Posterior vena cava (tissue), 2 donors: ENCODE results near the gene NAT14. TPM values are rescaled to one million over a fixed set of nuclear protein-coding genes. Genes with fewer than 3 reads are reported as not detected.

Experiments
- DNase-seq: peaks from one replicate; pipeline ENCODE4 v3.0.0-alpha.2; 2020; ENCODE audit warnings: low spot score
- intact Hi-C, 2 donors: fragments of 100-400 bp; cut with DNase I; formaldehyde crosslinking; loops; one replicate each; pipeline versions ENCODE4 v1.14.1 to v1.14.2; 2022 to 2023
- total RNA-seq, 2 donors: library from RNA; stranded (reverse); fragmentation: NEBNext Ultra II Directional; extraction: Animal tissue kit (Norgen Biotek cat#: 25700); gene quantifications; one replicate each; pipeline ENCODE4 v1.2.1, GENCODE V29; 2021
- donor health status: DM: yes; HTN: yes; CAD: no.
- donor health status: DM: yes; HTN: yes; CAD: no.

Gene NAT14
- total RNA-seq, 2 donors from 2014 or later, result 15.8 to 16.3 TPM

DNA sequence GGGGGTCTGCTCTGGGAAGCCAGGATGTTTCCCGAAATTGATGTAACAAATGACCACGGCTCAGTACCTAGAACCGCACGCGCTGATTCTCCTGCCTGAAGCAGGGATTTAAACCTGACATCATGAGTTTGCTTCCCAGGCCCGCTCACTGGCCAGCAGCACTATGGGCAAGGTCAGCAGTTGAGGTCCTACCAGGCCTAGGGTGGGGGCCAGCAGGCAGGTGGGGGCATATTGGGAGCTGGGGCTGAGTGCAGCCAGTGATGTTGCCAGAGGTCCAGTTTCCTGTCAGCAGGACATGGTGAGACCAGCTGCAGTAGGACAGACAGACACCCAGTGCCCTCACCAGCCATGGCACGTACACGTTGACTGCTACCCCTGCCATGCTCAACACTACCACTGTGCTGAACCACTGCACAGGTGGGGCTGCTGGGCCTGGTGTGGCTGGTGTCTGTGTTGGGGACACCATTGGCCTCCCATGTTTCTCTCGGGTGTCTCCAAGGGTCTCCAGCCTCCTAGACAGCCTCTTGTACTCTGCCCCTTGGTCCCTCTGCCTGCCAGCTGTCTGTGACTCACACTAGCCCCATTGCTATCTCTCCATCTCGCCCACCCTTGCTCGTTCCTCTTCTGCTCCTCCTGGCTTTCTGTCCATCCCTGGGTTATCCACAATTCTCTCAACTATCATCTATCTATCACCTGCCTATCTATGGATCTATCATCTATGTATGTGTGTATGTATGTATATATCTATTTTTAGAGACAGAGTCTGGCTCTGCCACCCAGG, 19.3 kb upstream of the NAT14 start:
- peak; percentile 68 for DNase-seq
- intact Hi-C loops, result loop anchor here (5.0 kb wide), 1 partner anchor 37 kb away; no protein-coding TSS in a partner anchor

GRCh38 chr19:55466241-55466614, 18.8 kb upstream of the NAT14 start:
- intact Hi-C loops, result loop anchor here (5.0 kb wide), 1 partner anchor 36 kb away; no protein-coding TSS in a partner anchor

GRCh38 chr19:55467236-55468053, 17.5 kb upstream of the NAT14 start:
- peak; percentile 90 for DNase-seq
- intact Hi-C loops, result loop anchor here (5.0 kb wide), 1 partner anchor 35 kb away; no protein-coding TSS in a partner anchor

More at GRCh38 chr19:55466241-55466614, 18.8 kb upstream of the NAT14 start:
- DNase-seq, result no peak

- DNase-seq, result no peak
- intact Hi-C loops, result loop anchor here (5.0 kb wide), 1 partner anchor 34 kb away; no protein-coding TSS in a partner anchor
Observed at GRCh38 chr19:55468054-55468393, 17.0 kb upstream of the NAT14 start.

GRCh38 chr19:55471266-55471665, 13.7 kb upstream of the NAT14 start:
- intact Hi-C loops, result loop anchor here in 1 of 2 donors (10.0 kb wide), 1 partner anchor 1176 kb away; no protein-coding TSS in a partner anchor
- DNase-seq, result no peak

DNA sequence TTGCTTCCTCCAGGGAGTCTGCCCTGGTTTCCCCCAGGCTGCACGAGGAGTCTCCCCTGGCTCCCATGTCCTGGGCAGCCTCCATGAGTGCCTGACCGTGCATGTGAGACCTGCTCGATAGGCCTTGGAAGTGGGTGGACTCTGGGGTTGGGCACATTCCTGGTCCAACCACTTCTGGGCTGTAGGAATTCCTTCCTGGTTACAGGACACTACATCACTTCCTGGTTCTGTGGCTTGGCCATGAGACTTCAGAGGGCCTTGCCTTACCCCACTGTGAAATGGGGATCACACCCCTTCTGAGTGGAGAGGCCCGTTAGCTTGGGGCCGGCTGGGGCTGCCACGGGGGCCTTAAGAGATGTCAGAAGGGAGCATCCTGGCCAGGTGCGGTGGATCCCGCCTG, 12.5 kb upstream of the NAT14 start:
- intact Hi-C loops, result loop anchor here in 1 of 2 donors (1.0 to 10.0 kb wide), 2 partner anchors 39 to 1178 kb away; no protein-coding TSS in a partner anchor
- no peak for DNase-seq

GRCh38 chr19:55473225-55474012, 11.6 kb upstream of the NAT14 start:
- intact Hi-C loops, result loop anchor here in 1 of 2 donors (10.0 kb wide), 1 partner anchor 1179 kb away; no protein-coding TSS in a partner anchor
- no peak for DNase-seq

GRCh38 chr19:55474269-55475265, 10.4 kb upstream of the NAT14 start:
- intact Hi-C loops, result loop anchor here in 1 of 2 donors (10.0 kb wide), 1 partner anchor 1180 kb away; no protein-coding TSS in a partner anchor
- no peak for DNase-seq

DNA sequence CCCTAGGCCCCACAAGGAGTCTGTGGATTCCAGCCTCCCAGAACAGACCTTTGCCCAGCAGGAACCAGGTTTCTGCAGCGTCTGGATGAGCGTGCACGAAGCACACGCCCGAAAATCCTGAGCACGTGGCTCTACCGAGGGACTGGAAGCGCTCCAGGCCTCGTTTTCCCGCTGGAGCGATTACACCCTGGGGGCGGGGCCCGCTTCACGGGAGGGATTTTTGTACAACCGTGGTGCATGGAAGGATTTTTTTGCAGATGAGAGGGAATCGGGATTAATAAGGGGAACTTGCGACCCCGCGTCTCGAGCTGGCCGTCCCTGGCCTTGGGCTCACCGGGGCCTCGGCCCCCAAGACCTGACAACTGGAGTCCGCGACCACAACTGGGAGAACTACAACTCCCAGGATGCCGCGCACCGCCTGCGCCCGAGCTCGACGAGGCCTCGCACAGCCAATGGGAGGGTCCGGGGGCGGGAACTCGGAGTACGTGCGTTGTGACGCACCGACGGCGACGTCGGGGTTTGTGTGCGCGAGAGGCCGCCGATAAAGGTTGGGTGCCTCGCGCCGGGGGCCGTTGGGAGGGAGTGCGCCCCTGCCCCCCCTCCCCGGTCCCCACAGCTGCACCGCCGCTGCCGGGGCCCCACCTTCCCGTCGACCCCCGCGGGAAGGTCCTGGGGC, 8.8 kb upstream of the NAT14 start, which contains the start of gene ZNF628:
TSS of gene ZNF628 (plus strand) at position 518 of the 676 bp plus-strand sequence. CDS start 3,294 bp downstream, outside the sequence.
- peak; percentile 100 for DNase-seq
- intact Hi-C loops, result loop anchor here in 1 of 2 donors (10.0 kb wide), 1 partner anchor 1181 kb away; no protein-coding TSS in a partner anchor

- no peak for DNase-seq
- intact Hi-C loops, result loop anchor here in 1 of 2 donors (10.0 kb wide), 1 partner anchor 1183 kb away; no protein-coding TSS in a partner anchor
Observed at GRCh38 chr19:55477905-55478304, 7.1 kb upstream of the NAT14 start.

- DNase-seq, result no peak
- intact Hi-C loops, result loop anchor here in 1 of 2 donors (10.0 kb wide), 1 partner anchor 1184 kb away; no protein-coding TSS in a partner anchor
Observed at GRCh38 chr19:55478364-55478763, 6.6 kb upstream of the NAT14 start.

DNA sequence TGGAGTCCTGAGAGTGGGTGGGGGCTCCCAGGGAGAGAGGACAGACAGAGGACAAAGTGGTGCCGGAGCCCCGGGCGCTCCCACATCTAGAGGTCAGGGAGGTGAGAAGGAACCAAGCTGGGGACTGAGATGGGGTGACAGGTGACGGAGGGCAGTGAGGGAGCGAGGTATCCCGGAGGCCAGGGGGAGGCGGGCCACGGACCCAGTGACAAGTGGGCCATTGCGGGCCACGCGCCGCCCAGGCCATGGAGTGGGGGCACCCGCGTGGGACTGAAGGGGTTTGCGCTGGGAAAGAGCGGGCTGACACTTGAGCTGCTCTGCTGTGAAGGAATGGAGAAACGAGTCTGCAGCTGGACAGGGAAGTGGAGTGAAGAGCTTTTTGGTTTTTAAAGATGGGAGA, 5.9 kb upstream of the NAT14 start:
- intact Hi-C loops, result loop anchor here in 1 of 2 donors (10.0 kb wide), 1 partner anchor 1184 kb away; no protein-coding TSS in a partner anchor
- no peak for DNase-seq

- DNase-seq, result no peak
- intact Hi-C loops, result loop anchor here in 1 of 2 donors (5.0 to 10.0 kb wide), 2 partner anchors 557 to 1185 kb away; no protein-coding TSS in a partner anchor
Observed at GRCh38 chr19:55479451-55480230, 5.3 kb upstream of the NAT14 start.

DNA sequence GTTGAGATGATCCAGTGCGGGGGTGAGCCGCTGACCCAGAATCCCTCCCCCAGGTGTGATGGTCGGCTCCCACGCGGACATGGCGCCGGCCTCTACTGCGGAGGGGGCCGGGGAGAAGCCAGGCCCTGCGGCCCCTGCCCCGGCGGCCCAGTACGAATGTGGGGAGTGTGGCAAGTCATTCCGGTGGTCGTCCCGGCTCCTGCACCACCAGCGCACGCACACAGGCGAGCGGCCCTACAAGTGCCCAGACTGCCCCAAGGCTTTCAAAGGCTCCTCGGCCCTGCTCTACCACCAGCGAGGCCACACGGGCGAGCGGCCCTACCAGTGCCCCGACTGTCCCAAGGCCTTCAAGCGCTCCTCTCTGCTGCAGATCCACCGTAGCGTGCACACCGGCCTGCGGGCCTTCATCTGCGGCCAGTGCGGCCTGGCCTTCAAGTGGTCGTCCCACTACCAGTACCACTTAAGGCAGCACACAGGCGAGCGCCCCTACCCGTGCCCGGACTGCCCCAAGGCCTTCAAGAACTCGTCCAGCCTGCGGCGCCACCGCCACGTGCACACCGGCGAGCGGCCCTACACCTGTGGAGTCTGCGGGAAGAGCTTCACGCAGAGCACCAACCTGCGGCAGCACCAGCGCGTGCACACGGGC, 3.7 kb upstream of the NAT14 start:
- intact Hi-C loops, result loop anchor here in 1 of 2 donors (5.0 kb wide), 1 partner anchor 559 kb away; no protein-coding TSS in a partner anchor
- no peak for DNase-seq

- intact Hi-C loops, result loop anchor here in 1 of 2 donors (5.0 kb wide), 1 partner anchor 559 kb away; no protein-coding TSS in a partner anchor
- no peak for DNase-seq
Observed at GRCh38 chr19:55481794-55482155, 3.2 kb upstream of the NAT14 start.
